Neutrophil (primary cell): ENCODE results near the gene GALNT16.

Source experiments
- H3K27ac ChIP-seq: fragments of 200-600 bp; sonication (generic); 2 replicates; pipeline ENCODE4 v1.5.1; 2016; ENCODE audit warnings: mild to moderate bottlenecking, moderate library complexity
- H3K27me3 ChIP-seq: fragments of 200-600 bp; sonication (generic); 2 replicates; pipeline ENCODE4 v1.6.0; 2016; ENCODE audit warnings: mild to moderate bottlenecking
- H3K36me3 ChIP-seq: fragments of 200-600 bp; sonication (generic); 2 replicates; pipeline ENCODE4 v1.5.1; 2017
- H3K4me1 ChIP-seq, 2 experiments: fragments of 200-600 bp in 1 of 2; sonication (generic) in 1 of 2; 1 replicate in 1 of 2; 2 replicates in 1 of 2; pipeline versions ENCODE4 v1.5.1 to v1.6.1; 2013 to 2016; ENCODE audit warnings: low read depth in 1 of 2, low read length in 1 of 2, mild to moderate bottlenecking in 1 of 2, moderate library complexity in 1 of 2; ENCODE audit not compliant: control insufficient read depth in 1 of 2, insufficient read depth in 1 of 2
- H3K4me3 ChIP-seq, 2 experiments: fragments of 200-600 bp in 1 of 2; sonication (generic) in 1 of 2; 1 replicate in 1 of 2; 2 replicates in 1 of 2; pipeline ENCODE4 v1.5.1; 2013 to 2016; ENCODE audit warnings: low read depth in 1 of 2, low read length in 1 of 2, mild to moderate bottlenecking in 1 of 2, moderate library complexity in 1 of 2
- H3K9me3 ChIP-seq: fragments of 200-600 bp; sonication (generic); 2 replicates; pipeline ENCODE4 v1.5.1; 2016
- CTCF ChIP-seq: fragments of 200-600 bp; sonication (generic); IDR thresholded peaks from 2 replicates; pipeline ENCODE4 v1.5.1; 2016; ENCODE audit warnings: antibody characterized with exemption

The GALNT16 gene

GRCh38 chr14:69335371-69335771 is 75.4 kb downstream of the GALNT16 start:
- Histone ChIP-seq H3K4me1 (no peaks in the 10 kb centered on the region), H3K9me3 (no peaks in the 10 kb centered on the region), H3K36me3 (no peaks in the 10 kb centered on the region), H3K27me3 (peaks cover 10% of the 10 kb centered on the region), H3K27ac (no peak overlapping the region), H3K4me3 (no peak overlapping the region)
- TF ChIP-seq CTCF = no peak

GRCh38 chr14:69337984-69338383 is 78.0 kb downstream of the GALNT16 start:
- H3K4me3 ChIP-seq = no peak overlapping the region
- H3K4me1 ChIP-seq = no peaks in the 10 kb centered on the region
- no peaks in the 10 kb centered on the region for H3K36me3 ChIP-seq
- no peak overlapping the region for H3K27ac ChIP-seq
- no peak for TF ChIP-seq CTCF
- no peaks in the 10 kb centered on the region for H3K27me3 ChIP-seq
- H3K9me3 ChIP-seq = no peaks in the 10 kb centered on the region

- H3K4me3 ChIP-seq = no peak overlapping the region
- H3K27me3 ChIP-seq = peaks cover 3% of the 10 kb centered on the region
- no peaks in the 10 kb centered on the region for H3K9me3 ChIP-seq
- H3K4me1 ChIP-seq = no peaks in the 10 kb centered on the region
- no peak for TF ChIP-seq CTCF
- no peak overlapping the region for H3K27ac ChIP-seq
- H3K36me3 ChIP-seq = no peaks in the 10 kb centered on the region
These were observed 79.5 kb downstream of the GALNT16 start for GRCh38 chr14:69339426-69339825.

GRCh38 chr14:69342928-69343525 is 83.1 kb downstream of the GALNT16 start:
- Histone ChIP-seq H3K4me3 (no peak overlapping the region), H3K9me3 (no peaks in the 10 kb centered on the region), H3K4me1 (no peaks in the 10 kb centered on the region), H3K27ac (no peak overlapping the region), H3K27me3 (peaks cover 6% of the 10 kb centered on the region), H3K36me3 (no peaks in the 10 kb centered on the region)
- TF ChIP-seq CTCF = no peak

GRCh38 chr14:69344171-69344570 is 84.2 kb downstream of the GALNT16 start:
- Histone ChIP-seq H3K4me1 (no peaks in the 10 kb centered on the region), H3K27me3 (peaks cover 6% of the 10 kb centered on the region), H3K27ac (no peak overlapping the region), H3K36me3 (no peaks in the 10 kb centered on the region), H3K4me3 (no peak overlapping the region), H3K9me3 (no peaks in the 10 kb centered on the region)
- no peak for TF ChIP-seq CTCF

- H3K27ac ChIP-seq = no peak overlapping the region
- no peaks in the 10 kb centered on the region for H3K36me3 ChIP-seq
- TF ChIP-seq CTCF = no peak
- peaks cover 6% of the 10 kb centered on the region for H3K27me3 ChIP-seq
- H3K4me1 ChIP-seq = no peaks in the 10 kb centered on the region
- no peaks in the 10 kb centered on the region for H3K9me3 ChIP-seq
- H3K4me3 ChIP-seq = no peak overlapping the region
These were observed 85.4 kb downstream of the GALNT16 start for GRCh38 chr14:69345402-69345801.
